Stimulated activated CD8-positive, alpha-beta memory T cell treated with anti-CD3 and anti-CD28 coated beads, Interleukin-15, amount 100 ng/mL, for 4 hours (primary cell): ENCODE data around the gene PSMD1.
"Not testable (repeated sequence)": the region's sequence is repeated elsewhere in the genome, so short reads cannot be mapped to it uniquely, and the experiment has no call there.

Experiments
- DNase-seq, 2 donors: peaks; one replicate each; pipeline ENCODE4 v3.0.0-alpha.2; 2020; ENCODE audit warnings: low read depth in 2 of 2

Gene PSMD1

GRCh38 chr2:231159306-231159705 is 102.6 kb downstream of the PSMD1 start:
- no peak for DNase-seq

- no peak for DNase-seq
These were observed 104.0 kb downstream of the PSMD1 start for GRCh38 chr2:231160701-231161100.

- no peak for DNase-seq
These were observed 104.7 kb downstream of the PSMD1 start for GRCh38 chr2:231161252-231161839.

- DNase-seq = no peak
These were observed 105.2 kb downstream of the PSMD1 start for GRCh38 chr2:231161877-231162329.

GRCh38 chr2:231163011-231163410 is 106.3 kb downstream of the PSMD1 start:
- no peak for DNase-seq

GRCh38 chr2:231163414-231164095 is 106.9 kb downstream of the PSMD1 start:
- DNase-seq = no peak

- DNase-seq = no peak
These were observed 111.2 kb downstream of the PSMD1 start for GRCh38 chr2:231167745-231168459.

GRCh38 chr2:231168460-231169139 is 111.9 kb downstream of the PSMD1 start:
- no peak for DNase-seq

- DNase-seq = no peak
These were observed 112.8 kb downstream of the PSMD1 start for GRCh38 chr2:231169488-231169887.

- no peak for DNase-seq
These were observed 113.4 kb downstream of the PSMD1 start for GRCh38 chr2:231170055-231170454.

GRCh38 chr2:231172025-231172424 is 115.4 kb downstream of the PSMD1 start:
- no peak for DNase-seq

- DNase-seq = no peak
These were observed 117.6 kb downstream of the PSMD1 start for GRCh38 chr2:231174211-231174651.

- DNase-seq = no peak
These were observed 119.4 kb downstream of the PSMD1 start for GRCh38 chr2:231176066-231176465.

GRCh38 chr2:231177156-231178025 is 120.7 kb downstream of the PSMD1 start:
- no peak for DNase-seq

GRCh38 chr2:231178805-231179204 is 122.1 kb downstream of the PSMD1 start:
- not testable (repeated sequence) for DNase-seq

GRCh38 chr2:231181860-231182512 is 125.3 kb downstream of the PSMD1 start:
- no peak for DNase-seq

GRCh38 chr2:231182513-231182899 is 125.8 kb downstream of the PSMD1 start:
- no peak for DNase-seq

GRCh38 chr2:231183851-231184250 is 127.2 kb downstream of the PSMD1 start:
- DNase-seq = no peak

- no peak for DNase-seq
These were observed 127.7 kb downstream of the PSMD1 start for GRCh38 chr2:231184319-231184718.

- no peak for DNase-seq
These were observed 128.5 kb downstream of the PSMD1 start for GRCh38 chr2:231185050-231185725.
